Colonic mucosa (tissue), 4 donors: ENCODE data around the gene ARHGAP42. TPM values are rescaled to one million over a fixed set of nuclear protein-coding genes. Genes with fewer than 3 reads are reported as not detected.

Experiments
- DNase-seq: peaks from one replicate; pipeline ENCODE4 v3.0.0-alpha.2; 2020
- H3K27ac ChIP-seq: fragments of 200-600 bp; one replicate; pipeline ENCODE4 v1.8.0; 2021
- H3K27me3 ChIP-seq: fragments of 200-600 bp; one replicate; pipeline ENCODE4 v1.8.0; 2021
- H3K36me3 ChIP-seq: fragments of 200-600 bp; one replicate; pipeline ENCODE4 v1.8.0; 2021
- H3K4me1 ChIP-seq: fragments of 200-600 bp; one replicate; pipeline ENCODE4 v1.8.0; 2021; ENCODE audit warnings: mild to moderate bottlenecking
- H3K4me3 ChIP-seq: fragments of 200-600 bp; one replicate; pipeline ENCODE4 v1.8.0; 2021
- H3K9ac ChIP-seq, 2 donors: one replicate each; pipeline ENCODE4 v1.7.0; 2013; ENCODE audit warnings: control low read depth in 2 of 2, low read depth in 2 of 2, low read length in 2 of 2
- H3K9me3 ChIP-seq: fragments of 200-600 bp; one replicate; pipeline ENCODE4 v1.8.0; 2021
- CTCF ChIP-seq: fragments of 200-600 bp; IDR thresholded peaks from one replicate; pipeline ENCODE4 v1.8.0; 2022; ENCODE audit warnings: antibody characterized with exemption, mild to moderate bottlenecking
- intact Hi-C: fragments of 100-400 bp; cut with DNase I; formaldehyde crosslinking; loops from one replicate; pipeline ENCODE4 v1.14.1; 2022
- total RNA-seq, 2 donors: library from RNA; stranded (reverse); fragmentation: NEBNext Ultra II Directional in 1 of 2; extraction: Animal tissue kit (Norgen Biotek cat#: 25700) in 1 of 2; gene quantifications; one replicate each; pipeline ENCODE4 v1.2.1, GENCODE V29; 2021
- donor health status: healthy.
- donor health status: DM: no; HTN: no; CAD: no.
- donor health status: DM: no; HTN: no; CAD: no.

Gene ARHGAP42
- total RNA-seq, 2 donors from 2014 or later: 13.4 to 15.9 TPM

DNA sequence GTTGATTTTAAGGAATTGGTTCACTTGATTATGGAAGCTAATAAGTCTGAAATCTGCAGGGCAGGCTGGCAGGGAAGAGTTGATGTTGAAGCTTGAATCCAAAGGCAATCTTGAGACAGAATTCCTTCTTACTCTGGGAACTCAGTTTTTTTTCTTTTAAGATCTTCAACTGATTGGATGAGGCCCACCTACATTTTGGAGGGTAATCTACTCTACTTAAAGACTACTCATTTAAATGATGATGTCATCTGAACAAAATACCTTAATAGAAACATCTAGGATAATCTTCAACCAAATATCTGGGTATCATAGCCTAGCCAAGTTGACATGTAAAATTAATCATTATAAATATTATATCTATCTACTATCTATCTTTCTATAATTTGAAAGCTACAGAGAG, 279.3 kb downstream of the ARHGAP42 start:
- Histone ChIP-seq H3K4me1 (no peaks in the 10 kb centered on the region), H3K9ac (no peak overlapping the region), H3K27me3 (no peaks in the 10 kb centered on the region), H3K4me3 (no peak overlapping the region), H3K27ac (no peak overlapping the region), H3K36me3 (no peaks in the 10 kb centered on the region), H3K9me3 (no peaks in the 10 kb centered on the region)
- DNase-seq: no peak
- intact Hi-C loops: no loop called here
- TF ChIP-seq CTCF: no peak

DNA sequence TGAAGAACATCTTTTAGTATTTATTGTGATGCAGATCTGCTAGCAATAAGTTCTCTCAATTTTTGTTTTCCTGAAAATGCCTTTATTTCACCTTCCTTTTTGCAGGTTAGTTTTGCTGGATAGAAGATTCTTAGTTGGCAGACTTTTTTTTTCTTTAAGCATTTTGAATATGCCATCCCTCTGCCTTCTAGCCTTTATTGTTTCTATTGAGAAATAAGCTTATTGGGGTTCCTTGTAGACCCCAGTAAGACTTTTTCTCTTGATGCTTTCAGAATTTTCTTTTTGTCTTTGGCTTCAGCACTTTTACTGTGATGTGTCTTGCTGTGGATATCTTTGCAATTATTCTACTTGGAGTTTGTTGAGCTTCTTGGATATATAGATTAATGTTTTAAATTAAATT, 281.9 kb downstream of the ARHGAP42 start:
- H3K4me1 ChIP-seq: no peaks in the 10 kb centered on the region
- no peak for TF ChIP-seq CTCF
- H3K27me3 ChIP-seq: no peaks in the 10 kb centered on the region
- no peak overlapping the region for H3K9ac ChIP-seq
- no peak for DNase-seq
- H3K27ac ChIP-seq: no peak overlapping the region
- H3K36me3 ChIP-seq: no peaks in the 10 kb centered on the region
- no peaks in the 10 kb centered on the region for H3K9me3 ChIP-seq
- H3K4me3 ChIP-seq: no peak overlapping the region
- intact Hi-C loops: no loop called here

DNA sequence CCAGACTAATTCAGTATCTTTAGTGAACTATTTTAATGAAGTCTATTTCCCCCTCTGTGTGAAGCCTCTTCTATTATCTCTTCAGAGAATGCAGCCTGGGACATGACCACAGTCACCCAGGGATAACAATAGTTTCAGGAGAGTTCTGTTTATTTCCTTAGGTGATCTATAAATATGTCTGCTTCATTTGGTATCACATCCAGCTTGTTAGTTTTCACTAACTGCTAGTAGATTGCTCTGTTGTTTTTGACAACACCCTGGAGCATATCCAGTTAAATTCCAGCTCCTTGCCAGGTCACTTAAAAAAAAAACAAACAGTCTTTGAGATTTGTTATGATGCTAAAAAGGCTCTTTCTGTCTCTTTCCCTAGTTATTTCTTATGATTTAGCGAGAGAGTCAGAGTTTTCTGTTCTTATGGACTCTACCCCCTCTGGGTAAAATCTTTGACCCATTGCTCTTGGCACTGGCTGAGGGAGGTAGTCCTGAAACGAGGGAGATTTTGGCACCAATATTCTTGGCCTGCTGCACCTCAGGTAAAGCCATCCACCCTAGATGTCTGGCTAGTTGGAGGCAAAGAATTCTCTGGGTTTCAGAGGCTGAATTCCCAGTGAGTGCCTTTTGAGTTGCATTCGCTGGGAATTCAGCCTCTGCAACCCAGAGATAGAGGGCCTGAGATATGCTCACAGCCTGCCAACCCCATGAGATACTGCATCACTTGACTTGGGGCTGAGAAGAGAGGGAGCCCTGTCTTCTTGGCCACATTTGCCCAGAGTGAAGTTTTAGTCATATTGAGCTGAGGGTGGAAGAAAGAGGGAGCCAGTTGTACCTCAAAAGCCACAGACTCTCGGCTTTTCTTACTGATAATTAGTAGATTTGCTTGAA, 283.4 kb downstream of the ARHGAP42 start:
- Histone ChIP-seq H3K27me3 (no peaks in the 10 kb centered on the region), H3K9ac (no peak overlapping the region), H3K27ac (no peak overlapping the region), H3K4me1 (no peaks in the 10 kb centered on the region), H3K36me3 (no peaks in the 10 kb centered on the region), H3K4me3 (no peak overlapping the region), H3K9me3 (no peaks in the 10 kb centered on the region)
- intact Hi-C loops: no loop called here
- DNase-seq: no peak
- TF ChIP-seq CTCF: no peak

DNA sequence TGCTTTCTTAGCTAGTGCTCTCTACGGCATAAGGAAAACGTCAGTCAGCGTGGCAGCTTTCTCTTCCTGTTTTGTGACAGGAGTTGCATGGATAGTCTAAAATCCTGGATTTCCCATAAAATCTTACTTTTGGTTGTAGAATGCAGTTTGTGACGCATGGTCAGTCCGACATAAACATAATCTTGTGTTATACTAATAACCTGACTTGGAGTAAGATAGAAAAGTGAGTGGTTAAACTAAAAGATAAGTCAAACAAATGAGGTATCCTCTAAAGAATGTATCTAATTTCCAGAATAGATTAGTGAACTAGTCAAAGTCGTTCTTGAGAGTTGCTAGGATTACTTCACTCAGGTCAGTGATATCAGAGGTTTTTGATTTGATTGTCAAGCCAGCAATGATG, 285.0 kb downstream of the ARHGAP42 start:
- Histone ChIP-seq H3K27ac (no peak overlapping the region), H3K4me3 (no peak overlapping the region), H3K36me3 (no peaks in the 10 kb centered on the region), H3K4me1 (no peaks in the 10 kb centered on the region), H3K9ac (no peak overlapping the region), H3K27me3 (no peaks in the 10 kb centered on the region), H3K9me3 (no peaks in the 10 kb centered on the region)
- intact Hi-C loops: no loop called here
- no peak for DNase-seq
- TF ChIP-seq CTCF: no peak

DNA sequence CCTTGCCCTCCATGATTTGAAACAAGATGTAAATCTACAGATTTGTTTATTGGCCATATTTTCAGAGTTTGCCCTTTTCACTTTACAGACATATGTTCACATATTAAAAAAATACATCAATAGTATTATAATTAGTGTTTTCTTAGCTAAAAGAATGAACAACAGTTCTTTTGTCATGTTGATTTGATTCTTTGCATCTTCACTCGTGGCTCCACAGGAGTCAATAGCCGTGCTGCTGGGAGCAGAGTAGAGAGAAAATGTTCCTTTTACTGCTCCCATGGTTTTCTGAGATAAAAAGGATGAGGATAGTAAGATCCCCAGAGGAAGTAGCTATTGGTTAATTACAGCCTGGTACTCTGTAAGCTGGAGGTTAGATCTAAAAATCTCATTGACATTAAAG, 291.4 kb downstream of the ARHGAP42 start:
- no peaks in the 10 kb centered on the region for H3K36me3 ChIP-seq
- intact Hi-C loops: no loop called here

More for the DNA sequence above, 291.4 kb downstream of the ARHGAP42 start:
- no peak overlapping the region for H3K9ac ChIP-seq
- no peak for DNase-seq
- H3K27me3 ChIP-seq: no peaks in the 10 kb centered on the region
- H3K27ac ChIP-seq: no peak overlapping the region
- H3K4me1 ChIP-seq: no peaks in the 10 kb centered on the region
- no peaks in the 10 kb centered on the region for H3K9me3 ChIP-seq
- TF ChIP-seq CTCF: no peak
- H3K4me3 ChIP-seq: no peak overlapping the region
